Nephron (organoid): Measurements from ENCODE around the gene TMEM50B.
"Not testable (repeated sequence)": the region's sequence is repeated elsewhere in the genome, so short reads cannot be mapped to it uniquely, and the experiment has no call there.

Source experiments
- H3K27ac Mint-ChIP-seq, 3 experiments: 2 replicates each; pipeline ENCODE4 v1.8.0; 2020; ENCODE audit warnings: mixed read lengths in 3 of 3, mild to moderate bottlenecking in 2 of 3, moderate library complexity in 1 of 3
- H3K27me3 Mint-ChIP-seq: 2 replicates; pipeline ENCODE4 v1.8.0; 2021; ENCODE audit warnings: low read depth, mild to moderate bottlenecking, moderate library complexity, mixed read lengths
- H3K36me3 Mint-ChIP-seq: 2 replicates; pipeline ENCODE4 v1.8.0; 2020; ENCODE audit warnings: low read depth, mixed read lengths
- H3K4me1 Mint-ChIP-seq: 2 replicates; pipeline ENCODE4 v1.8.0; 2020; ENCODE audit warnings: mixed read lengths
- H3K4me3 Mint-ChIP-seq, 3 experiments: 2 replicates each; pipeline ENCODE4 v1.8.0; 2020; ENCODE audit warnings: mild to moderate bottlenecking in 3 of 3, mixed read lengths in 3 of 3, moderate library complexity in 2 of 3
- H3K9me3 Mint-ChIP-seq: 2 replicates; pipeline ENCODE4 v1.8.0; 2020; ENCODE audit warnings: mixed read lengths
- CTCF ChIP-seq, 3 experiments: fragments of 200-600 bp; sonication (generic); IDR thresholded peaks; one replicate each; pipeline ENCODE4 v1.5.0; 2021; ENCODE audit warnings: antibody characterized with exemption in 3 of 3; ENCODE audit not compliant: unreplicated experiment in 3 of 3

TMEM50B gene

GRCh38 chr21:33455686-33456446, 23.9 kb downstream of the TMEM50B start:
- Mint-ChIP-seq H3K27ac (no peak overlapping the region), H3K4me3 (no peak overlapping the region), H3K36me3 (peaks cover 34% of the 10 kb centered on the region), H3K27me3 (no peaks in the 10 kb centered on the region), H3K4me1 (no peaks in the 10 kb centered on the region), H3K9me3 (no peaks in the 10 kb centered on the region)
- no peak for TF ChIP-seq CTCF (IDR thresholded peaks at IDR 0.05; ENCODE audit: unreplicated experiment in 3 of 3)

GRCh38 chr21:33452362-33452761, 27.4 kb downstream of the TMEM50B start:
- no peak overlapping the region for H3K27ac Mint-ChIP-seq
- peaks cover 26% of the 10 kb centered on the region for H3K36me3 Mint-ChIP-seq
- no peak for TF ChIP-seq CTCF (IDR thresholded peaks at IDR 0.05; ENCODE audit: unreplicated experiment in 3 of 3)
- H3K4me1 Mint-ChIP-seq: no peaks in the 10 kb centered on the region
- no peaks in the 10 kb centered on the region for H3K9me3 Mint-ChIP-seq
- no peak overlapping the region for H3K4me3 Mint-ChIP-seq
- no peaks in the 10 kb centered on the region for H3K27me3 Mint-ChIP-seq

GRCh38 chr21:33451634-33452071, 28.1 kb downstream of the TMEM50B start:
- Mint-ChIP-seq H3K27ac (no peak overlapping the region), H3K4me3 (no peak overlapping the region), H3K36me3 (peaks cover 29% of the 10 kb centered on the region), H3K27me3 (no peaks in the 10 kb centered on the region), H3K9me3 (no peaks in the 10 kb centered on the region), H3K4me1 (no peaks in the 10 kb centered on the region)
- no peak for TF ChIP-seq CTCF (IDR thresholded peaks at IDR 0.05; ENCODE audit: unreplicated experiment in 3 of 3)

GRCh38 chr21:33449616-33450015, 30.2 kb downstream of the TMEM50B start:
- Mint-ChIP-seq H3K27me3 (no peaks in the 10 kb centered on the region), H3K4me1 (peaks cover 5% of the 10 kb centered on the region), H3K36me3 (peaks cover 29% of the 10 kb centered on the region), H3K27ac (no peak overlapping the region), H3K9me3 (no peaks in the 10 kb centered on the region), H3K4me3 (no peak overlapping the region)
- no peak for TF ChIP-seq CTCF (IDR thresholded peaks at IDR 0.05; ENCODE audit: unreplicated experiment in 3 of 3)

GRCh38 chr21:33446620-33447019, 33.2 kb downstream of the TMEM50B start:
- H3K9me3 Mint-ChIP-seq, H3K27me3 Mint-ChIP-seq, H3K27ac Mint-ChIP-seq, H3K4me3 Mint-ChIP-seq: not testable (repeated sequence)
- Mint-ChIP-seq H3K4me1 (peaks cover 18% of the 10 kb centered on the region), H3K36me3 (peaks cover 15% of the 10 kb centered on the region)

- TF ChIP-seq CTCF (IDR thresholded peaks at IDR 0.05; ENCODE audit: unreplicated experiment in 3 of 3): no peak
- H3K4me3 Mint-ChIP-seq: no peak overlapping the region
- H3K27me3 Mint-ChIP-seq: no peaks in the 10 kb centered on the region
- H3K9me3 Mint-ChIP-seq: no peaks in the 10 kb centered on the region
- H3K4me1 Mint-ChIP-seq: peaks cover 24% of the 10 kb centered on the region
- peaks cover 15% of the 10 kb centered on the region for H3K36me3 Mint-ChIP-seq
- H3K27ac Mint-ChIP-seq: no peak overlapping the region
Observed at GRCh38 chr21:33444499-33444898, 35.3 kb downstream of the TMEM50B start.
